ENCODE data around the gene MAGIX.
A peak's percentile ranks its signal among the peaks of the same experiment; 100 is the strongest.

MAGIX gene

GRCh38 chrX:49175435-49176274 lies 13.1 kb downstream of the MAGIX start:
- H3K4me3 ChIP-seq (ENCODE audit: control insufficient read depth, low read depth, low read length): no peak overlapping the region
- TF ChIP-seq CTCF (IDR thresholded peaks at IDR 0.05; ENCODE audit: control insufficient read depth, insufficient read depth, low read depth, low read length, missing control alignments): no peak
- DNase-seq (ENCODE audit: low read depth): no peak

DNA sequence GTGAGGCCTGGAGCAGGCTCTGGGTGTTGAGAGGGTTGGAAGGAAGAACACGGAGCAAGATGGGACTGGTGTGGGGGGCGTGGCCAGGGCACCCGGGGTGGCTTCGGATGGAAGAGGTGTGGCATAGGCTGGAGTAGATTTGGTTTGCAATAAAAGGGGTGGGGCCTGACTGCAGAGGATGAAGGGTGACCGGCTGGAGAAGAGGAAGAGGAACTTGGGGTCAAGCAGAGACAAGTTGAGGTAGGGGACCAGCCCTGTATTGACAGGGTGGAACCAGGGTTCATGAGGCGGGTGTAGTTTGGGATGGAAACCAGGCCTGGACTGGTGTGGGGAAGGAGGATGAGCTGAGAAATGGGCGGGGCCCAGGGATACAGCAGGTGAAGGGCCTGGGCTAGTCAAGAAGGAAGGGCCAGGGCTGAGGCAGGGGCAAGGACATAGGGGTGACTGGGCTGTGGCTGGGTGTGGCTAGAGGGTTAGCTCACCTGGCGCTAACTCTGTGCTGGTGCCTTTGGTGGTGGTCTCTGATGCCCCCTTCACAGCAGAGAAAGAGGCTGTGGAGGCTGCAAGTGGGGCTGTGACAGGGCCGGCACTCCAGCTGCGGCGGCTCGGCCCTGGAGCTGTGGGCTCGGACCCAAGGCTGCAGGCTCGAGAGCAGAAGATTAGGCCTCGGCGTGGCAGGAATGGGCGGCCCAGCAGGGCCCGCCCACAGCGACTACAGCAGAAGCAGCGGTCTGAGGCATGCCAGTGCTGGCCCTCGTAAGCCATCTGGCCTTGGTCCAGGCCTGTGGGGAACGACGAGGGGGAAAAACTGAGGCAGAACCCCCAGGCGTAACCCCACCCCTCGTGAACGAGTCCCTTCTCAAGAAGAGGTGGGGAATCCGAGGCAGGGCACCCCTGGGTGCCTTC lies 14.1 kb downstream of the MAGIX start:
- no peak for TF ChIP-seq CTCF (IDR thresholded peaks at IDR 0.05; ENCODE audit: control insufficient read depth, insufficient read depth, low read depth, low read length, missing control alignments)
- no peak overlapping the region for H3K4me3 ChIP-seq (ENCODE audit: control insufficient read depth, low read depth, low read length)
- no peak for DNase-seq (ENCODE audit: low read depth)

DNA sequence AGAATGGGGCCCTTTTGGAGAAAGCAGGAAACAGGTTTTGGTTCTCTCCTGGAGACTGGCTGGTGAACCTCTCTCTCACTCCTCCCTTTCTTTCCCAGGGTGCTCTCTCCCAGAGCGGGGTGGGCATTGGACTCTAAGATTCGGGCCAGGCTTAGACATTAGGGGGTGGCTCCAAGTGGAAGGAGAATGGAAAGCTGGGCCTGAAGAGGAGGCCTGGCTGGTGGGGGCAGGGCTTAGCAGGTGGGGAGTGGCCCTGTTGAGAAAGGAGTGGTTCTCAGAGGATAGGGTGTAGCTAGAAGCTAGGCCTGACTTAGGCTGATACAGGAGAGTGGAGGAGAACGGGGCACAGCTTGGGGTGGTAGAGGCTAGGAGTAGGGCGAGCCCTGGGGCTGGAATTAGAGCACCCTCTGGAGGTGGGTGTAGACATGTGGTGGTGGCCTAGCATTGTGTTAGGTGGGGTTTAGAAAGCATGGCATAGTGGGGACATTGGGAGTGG lies 14.8 kb downstream of the MAGIX start:
- peak; percentile 14 for TF ChIP-seq CTCF (IDR thresholded peaks at IDR 0.05; ENCODE audit: control insufficient read depth, insufficient read depth, low read depth, low read length, missing control alignments)
- no peak overlapping the region for H3K4me3 ChIP-seq (ENCODE audit: control insufficient read depth, low read depth, low read length)
- no peak for DNase-seq (ENCODE audit: low read depth)

DNA sequence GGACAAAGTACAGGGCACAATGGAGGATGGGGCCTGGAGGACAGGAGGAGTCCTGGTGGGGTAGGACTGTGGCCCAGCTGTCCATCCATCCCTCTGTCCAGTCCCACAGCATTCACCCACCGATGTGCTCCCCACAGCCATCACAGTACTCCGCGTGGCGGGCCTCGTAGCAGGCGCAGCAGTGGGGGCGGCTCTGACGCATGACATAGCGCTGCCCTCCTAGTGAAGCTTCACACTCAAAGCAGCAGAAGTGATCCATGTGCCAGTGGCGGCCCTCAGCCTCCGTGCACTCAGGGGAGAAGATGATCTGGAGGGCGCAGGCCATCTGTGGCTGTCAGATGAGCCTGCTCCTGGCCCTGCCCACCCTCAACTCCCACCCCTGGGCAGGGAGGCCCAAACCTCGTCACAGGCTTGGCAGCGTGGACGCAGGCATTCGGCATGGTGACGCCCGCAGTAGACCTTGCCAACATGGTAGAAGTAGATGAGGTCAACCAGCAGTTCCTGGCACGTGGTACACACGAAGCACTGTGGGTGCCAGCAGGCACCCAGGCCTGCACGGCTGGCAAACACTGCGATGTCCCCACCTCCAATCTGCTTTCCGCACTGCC lies 15.4 kb downstream of the MAGIX start:
- DNase-seq (ENCODE audit: low read depth): no peak
- no peak overlapping the region for H3K4me3 ChIP-seq (ENCODE audit: control insufficient read depth, low read depth, low read length)
- no peak for TF ChIP-seq CTCF (IDR thresholded peaks at IDR 0.05; ENCODE audit: control insufficient read depth, insufficient read depth, low read depth, low read length, missing control alignments)

- H3K4me3 ChIP-seq (ENCODE audit: control insufficient read depth, low read depth, low read length): no peak overlapping the region
- no peak for DNase-seq (ENCODE audit: low read depth)
- no peak for TF ChIP-seq CTCF (IDR thresholded peaks at IDR 0.05; ENCODE audit: control insufficient read depth, insufficient read depth, low read depth, low read length, missing control alignments)
Measured at GRCh38 chrX:49178537-49178936, 16.0 kb downstream of the MAGIX start.

DNA sequence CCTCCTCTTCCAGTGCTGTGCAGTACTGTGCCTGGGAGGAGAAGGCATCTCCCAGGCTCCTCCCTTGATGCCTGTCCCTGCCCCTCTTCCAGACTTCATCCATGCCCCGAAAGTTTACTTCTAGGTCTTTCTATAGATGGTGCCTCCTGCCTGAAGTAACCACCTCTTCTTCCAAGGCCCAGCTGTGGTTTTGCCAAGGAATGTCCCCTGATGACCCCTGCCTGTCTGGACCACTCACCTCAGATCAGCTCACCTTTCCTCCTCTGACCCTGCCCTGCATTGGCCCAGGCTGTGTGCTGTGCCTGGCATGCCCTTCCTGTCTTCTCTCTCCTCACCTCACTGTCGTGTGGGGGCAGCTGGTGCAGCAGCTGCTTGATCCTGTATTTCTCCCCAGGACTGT lies 16.8 kb downstream of the MAGIX start:
- DNase-seq (ENCODE audit: low read depth): no peak
- no peak overlapping the region for H3K4me3 ChIP-seq (ENCODE audit: control insufficient read depth, low read depth, low read length)
- no peak for TF ChIP-seq CTCF (IDR thresholded peaks at IDR 0.05; ENCODE audit: control insufficient read depth, insufficient read depth, low read depth, low read length, missing control alignments)

Data from AG09309 (cell line).